Ascending aorta (tissue), 2 donors: ENCODE measurements around the gene AGO3. TPM values are rescaled to one million over a fixed set of nuclear protein-coding genes. Genes with fewer than 3 reads are reported as not detected.

Source experiments
- DNase-seq, 2 donors: peaks; one replicate each; pipeline ENCODE4 v3.0.0-alpha.2; 2019; ENCODE audit warnings: low spot score in 2 of 2
- H3K27ac ChIP-seq, 2 donors: fragments of 200-600 bp; sonication (generic); one replicate each; pipeline ENCODE4 v1.5.1; 2016 to 2017; ENCODE audit warnings: mild to moderate bottlenecking in 1 of 2
- H3K27me3 ChIP-seq: fragments of 200-600 bp; sonication (generic); one replicate; pipeline ENCODE4 v1.5.1; 2017
- H3K36me3 ChIP-seq, 2 donors: fragments of 200-600 bp; sonication (generic); one replicate each; pipeline ENCODE4 v1.5.1; 2016
- H3K4me1 ChIP-seq, 2 donors: fragments of 200-600 bp; sonication (generic); one replicate each; pipeline ENCODE4 v1.5.1; 2016 to 2017; ENCODE audit warnings: mild to moderate bottlenecking in 1 of 2
- H3K4me3 ChIP-seq, 2 donors: fragments of 200-600 bp; sonication (generic); one replicate each; pipeline ENCODE4 v1.5.1; 2016 to 2017; ENCODE audit warnings: mild to moderate bottlenecking in 1 of 2
- H3K9me3 ChIP-seq, 2 donors: fragments of 200-600 bp; sonication (generic); one replicate each; pipeline ENCODE4 v1.5.1; 2016
- intact Hi-C: fragments of 100-400 bp; cut with DNase I; formaldehyde crosslinking; loops from one replicate; pipeline ENCODE4 v1.15.1; 2023
- total RNA-seq: library from RNA; depleted of rRNA; stranded (reverse); fragments of >200 nt; gene quantifications from one replicate; pipeline ENCODE4 v1.1.0, GENCODE V29; 2016
- TF ChIP-seq, protein P1 (sequence below), 3 experiments: fragments of 200-600 bp in 2 of 3; fragments of 450-650 bp in 1 of 3; sonication (generic) in 2 of 3; IDR thresholded peaks; one replicate each; pipeline ENCODE4 v1.5.1; 2016 to 2019; ENCODE audit warnings: antibody characterized with exemption in 3 of 3, mild to moderate bottlenecking in 1 of 3, moderate library complexity in 1 of 3

Gene AGO3
- total RNA-seq, 1 donor from 2014 or later: 19.7 TPM

GRCh38 chr1:36093929-36094328 is 163.0 kb downstream of the AGO3 start:
- H3K4me3 ChIP-seq: no peak overlapping the region
- TF ChIP-seq, protein P1, sequence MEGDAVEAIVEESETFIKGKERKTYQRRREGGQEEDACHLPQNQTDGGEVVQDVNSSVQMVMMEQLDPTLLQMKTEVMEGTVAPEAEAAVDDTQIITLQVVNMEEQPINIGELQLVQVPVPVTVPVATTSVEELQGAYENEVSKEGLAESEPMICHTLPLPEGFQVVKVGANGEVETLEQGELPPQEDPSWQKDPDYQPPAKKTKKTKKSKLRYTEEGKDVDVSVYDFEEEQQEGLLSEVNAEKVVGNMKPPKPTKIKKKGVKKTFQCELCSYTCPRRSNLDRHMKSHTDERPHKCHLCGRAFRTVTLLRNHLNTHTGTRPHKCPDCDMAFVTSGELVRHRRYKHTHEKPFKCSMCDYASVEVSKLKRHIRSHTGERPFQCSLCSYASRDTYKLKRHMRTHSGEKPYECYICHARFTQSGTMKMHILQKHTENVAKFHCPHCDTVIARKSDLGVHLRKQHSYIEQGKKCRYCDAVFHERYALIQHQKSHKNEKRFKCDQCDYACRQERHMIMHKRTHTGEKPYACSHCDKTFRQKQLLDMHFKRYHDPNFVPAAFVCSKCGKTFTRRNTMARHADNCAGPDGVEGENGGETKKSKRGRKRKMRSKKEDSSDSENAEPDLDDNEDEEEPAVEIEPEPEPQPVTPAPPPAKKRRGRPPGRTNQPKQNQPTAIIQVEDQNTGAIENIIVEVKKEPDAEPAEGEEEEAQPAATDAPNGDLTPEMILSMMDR (IDR thresholded peaks at IDR 0.05): no peak
- DNase-seq: no peak
- no peaks in the 10 kb centered on the region for H3K27me3 ChIP-seq
- intact Hi-C loops: no loop called here
- H3K27ac ChIP-seq: no peak overlapping the region
- H3K36me3 ChIP-seq: peaks cover 29 to 39% of the 10 kb centered on the region in 2 donors
- H3K4me1 ChIP-seq: peaks cover 5 to 17% of the 10 kb centered on the region in 2 donors
- no peaks in the 10 kb centered on the region for H3K9me3 ChIP-seq

DNA sequence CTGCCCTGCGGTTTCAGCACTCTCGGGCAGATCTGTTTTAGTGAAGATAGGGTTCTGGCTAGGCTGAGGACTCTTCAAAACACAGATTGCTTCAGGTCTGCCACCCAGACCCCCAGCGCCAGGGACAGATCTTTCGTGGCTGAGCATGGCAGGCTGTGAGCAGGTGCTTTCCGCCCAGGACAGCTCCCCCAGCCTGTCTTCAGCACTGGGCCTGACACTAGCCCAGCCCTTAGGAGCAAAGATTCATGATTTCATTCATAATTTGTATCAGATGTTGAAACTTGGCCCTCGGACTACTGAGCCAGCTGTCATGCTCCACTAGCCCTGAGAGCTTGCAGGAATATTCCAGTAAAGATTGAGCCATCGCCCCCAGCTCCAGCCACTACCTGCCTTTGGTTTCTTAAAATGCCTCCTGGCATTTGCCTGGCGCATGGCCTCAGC is 163.7 kb downstream of the AGO3 start:
- Histone ChIP-seq H3K4me3 (no peak overlapping the region), H3K36me3 (peaks cover 29 to 39% of the 10 kb centered on the region in 2 donors), H3K27me3 (no peaks in the 10 kb centered on the region), H3K9me3 (no peaks in the 10 kb centered on the region), H3K4me1 (peaks cover 2 to 15% of the 10 kb centered on the region in 2 donors), H3K27ac (no peak overlapping the region)
- intact Hi-C loops: no loop called here
- no peak for DNase-seq
- TF ChIP-seq, protein P1 (IDR thresholded peaks at IDR 0.05): no peak

GRCh38 chr1:36095760-36096405 is 165.0 kb downstream of the AGO3 start:
- peaks cover 0 to 16% of the 10 kb centered on the region in 2 donors for H3K4me1 ChIP-seq
- intact Hi-C loops: no loop called here
- peaks cover 29 to 39% of the 10 kb centered on the region in 2 donors for H3K36me3 ChIP-seq

DNA sequence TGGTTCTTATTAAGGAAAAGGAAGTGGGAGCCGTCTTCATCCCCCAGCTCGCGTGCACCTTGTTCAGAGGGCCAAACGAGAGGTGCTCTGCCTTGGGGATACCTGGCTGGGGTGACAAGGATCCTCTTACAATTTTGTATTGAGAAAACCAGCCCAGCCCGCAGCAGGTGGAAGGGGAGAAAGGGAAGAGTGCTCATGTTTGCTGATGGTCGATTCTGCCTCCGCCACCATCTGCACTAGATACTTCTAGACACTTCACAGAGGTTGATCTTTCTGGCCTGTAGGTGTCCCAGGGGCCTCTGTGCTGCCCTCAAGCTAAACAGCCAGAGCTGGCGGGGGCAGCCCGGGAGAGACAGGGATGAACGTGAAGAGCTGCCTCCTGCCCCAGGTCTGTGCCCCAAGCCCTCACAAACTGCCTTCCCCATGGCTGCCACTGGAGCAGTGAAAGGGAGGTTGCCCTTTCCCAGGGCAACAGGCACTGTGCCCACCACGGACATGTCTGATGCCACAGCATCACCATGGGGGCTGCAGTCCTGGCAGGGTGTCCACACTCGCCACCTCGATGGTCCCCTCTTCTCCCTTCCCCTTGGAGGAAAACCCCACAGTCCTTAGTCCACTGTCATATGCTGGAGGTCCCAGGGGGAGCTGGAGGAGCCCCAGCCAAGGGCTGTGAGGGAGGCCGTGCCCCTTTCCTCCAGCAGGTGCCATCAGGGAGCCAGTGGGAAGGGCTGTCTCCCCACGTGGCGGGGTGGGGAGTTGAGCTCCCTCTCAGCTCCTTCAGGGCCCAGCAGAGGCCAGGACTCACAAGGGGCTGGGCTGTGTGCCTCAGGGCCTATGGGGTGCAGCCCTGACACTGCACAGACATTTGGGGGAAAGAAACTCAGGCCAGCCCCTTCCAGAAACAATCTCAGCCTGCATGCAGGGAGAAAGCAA is 165.9 kb downstream of the AGO3 start:
- H3K9me3 ChIP-seq: no peaks in the 10 kb centered on the region
- TF ChIP-seq, protein P1 (IDR thresholded peaks at IDR 0.05): no peak
- peaks cover 0 to 10% of the 10 kb centered on the region in 2 donors for H3K4me1 ChIP-seq
- H3K36me3 ChIP-seq: peaks cover 22 to 30% of the 10 kb centered on the region in 2 donors
- DNase-seq: no peak
- no peaks in the 10 kb centered on the region for H3K27me3 ChIP-seq
- intact Hi-C loops: no loop called here
- no peak overlapping the region for H3K4me3 ChIP-seq
- no peak overlapping the region for H3K27ac ChIP-seq

More at GRCh38 chr1:36095760-36096405, 165.0 kb downstream of the AGO3 start:
- Histone ChIP-seq H3K27me3 (no peaks in the 10 kb centered on the region), H3K4me3 (no peak overlapping the region), H3K9me3 (no peaks in the 10 kb centered on the region), H3K27ac (peak overlapping the region in 1 of 2 donors; percentile 11)
- DNase-seq: no peak
- TF ChIP-seq, protein P1 (IDR thresholded peaks at IDR 0.05): no peak

- Histone ChIP-seq H3K4me3 (no peak overlapping the region), H3K27ac (no peak overlapping the region), H3K9me3 (no peaks in the 10 kb centered on the region), H3K36me3 (peaks cover 14 to 18% of the 10 kb centered on the region in 2 donors), H3K27me3 (no peaks in the 10 kb centered on the region), H3K4me1 (peaks cover 0 to 10% of the 10 kb centered on the region in 2 donors)
- TF ChIP-seq, protein P1 (IDR thresholded peaks at IDR 0.05): no peak
- DNase-seq: no peak
- intact Hi-C loops: loop anchor here (2.0 kb wide), 1 partner anchor 323 kb away; no protein-coding TSS in a partner anchor
Observed at GRCh38 chr1:36097693-36098585, 167.0 kb downstream of the AGO3 start.
